ENCODE results near the gene ADAMTS15. TPM values are rescaled to one million over a fixed set of nuclear protein-coding genes. Genes with fewer than 3 reads are reported as not detected.

Gene ADAMTS15, protein sequence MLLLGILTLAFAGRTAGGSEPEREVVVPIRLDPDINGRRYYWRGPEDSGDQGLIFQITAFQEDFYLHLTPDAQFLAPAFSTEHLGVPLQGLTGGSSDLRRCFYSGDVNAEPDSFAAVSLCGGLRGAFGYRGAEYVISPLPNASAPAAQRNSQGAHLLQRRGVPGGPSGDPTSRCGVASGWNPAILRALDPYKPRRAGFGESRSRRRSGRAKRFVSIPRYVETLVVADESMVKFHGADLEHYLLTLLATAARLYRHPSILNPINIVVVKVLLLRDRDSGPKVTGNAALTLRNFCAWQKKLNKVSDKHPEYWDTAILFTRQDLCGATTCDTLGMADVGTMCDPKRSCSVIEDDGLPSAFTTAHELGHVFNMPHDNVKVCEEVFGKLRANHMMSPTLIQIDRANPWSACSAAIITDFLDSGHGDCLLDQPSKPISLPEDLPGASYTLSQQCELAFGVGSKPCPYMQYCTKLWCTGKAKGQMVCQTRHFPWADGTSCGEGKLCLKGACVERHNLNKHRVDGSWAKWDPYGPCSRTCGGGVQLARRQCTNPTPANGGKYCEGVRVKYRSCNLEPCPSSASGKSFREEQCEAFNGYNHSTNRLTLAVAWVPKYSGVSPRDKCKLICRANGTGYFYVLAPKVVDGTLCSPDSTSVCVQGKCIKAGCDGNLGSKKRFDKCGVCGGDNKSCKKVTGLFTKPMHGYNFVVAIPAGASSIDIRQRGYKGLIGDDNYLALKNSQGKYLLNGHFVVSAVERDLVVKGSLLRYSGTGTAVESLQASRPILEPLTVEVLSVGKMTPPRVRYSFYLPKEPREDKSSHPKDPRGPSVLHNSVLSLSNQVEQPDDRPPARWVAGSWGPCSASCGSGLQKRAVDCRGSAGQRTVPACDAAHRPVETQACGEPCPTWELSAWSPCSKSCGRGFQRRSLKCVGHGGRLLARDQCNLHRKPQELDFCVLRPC
- 1.4 and 20.4 TPM in 2 replicates for total RNA-seq

DNA sequence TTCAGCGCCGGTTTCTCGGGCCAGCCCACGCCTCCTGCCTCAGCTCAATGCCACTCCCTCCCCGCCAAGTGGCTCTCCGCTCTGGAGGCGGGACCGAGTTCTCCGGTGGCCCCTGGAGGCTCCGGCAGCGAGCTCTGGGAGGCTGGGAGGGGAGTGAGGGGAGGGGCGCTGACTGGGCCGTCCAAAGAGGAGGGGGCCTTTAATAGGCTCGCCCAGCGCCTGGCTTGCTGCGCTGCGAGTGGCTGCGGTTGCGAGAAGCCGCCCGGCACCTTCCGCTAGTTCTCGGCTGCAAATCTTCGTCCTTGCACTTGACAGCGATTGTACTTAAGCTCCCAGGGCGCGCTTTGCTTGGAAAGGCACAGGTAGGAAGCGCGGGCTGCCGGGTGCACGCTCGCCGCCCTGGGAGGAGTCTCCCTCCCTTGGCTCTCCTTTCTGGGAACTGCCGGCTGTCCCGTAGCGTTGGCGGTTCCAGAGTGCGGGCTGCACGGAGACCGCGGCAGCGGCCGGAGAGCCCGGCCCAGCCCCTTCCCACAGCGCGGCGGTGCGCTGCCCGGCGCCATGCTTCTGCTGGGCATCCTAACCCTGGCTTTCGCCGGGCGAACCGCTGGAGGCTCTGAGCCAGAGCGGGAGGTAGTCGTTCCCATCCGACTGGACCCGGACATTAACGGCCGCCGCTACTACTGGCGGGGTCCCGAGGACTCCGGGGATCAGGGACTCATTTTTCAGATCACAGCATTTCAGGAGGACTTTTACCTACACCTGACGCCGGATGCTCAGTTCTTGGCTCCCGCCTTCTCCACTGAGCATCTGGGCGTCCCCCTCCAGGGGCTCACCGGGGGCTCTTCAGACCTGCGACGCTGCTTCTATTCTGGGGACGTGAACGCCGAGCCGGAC is at the start of gene ADAMTS15:
Gene ADAMTS15, plus strand, starts transcription at position 230 of the 894 bp plus-strand sequence. Its CDS starts 329 bp downstream, at position 559.

DNA sequence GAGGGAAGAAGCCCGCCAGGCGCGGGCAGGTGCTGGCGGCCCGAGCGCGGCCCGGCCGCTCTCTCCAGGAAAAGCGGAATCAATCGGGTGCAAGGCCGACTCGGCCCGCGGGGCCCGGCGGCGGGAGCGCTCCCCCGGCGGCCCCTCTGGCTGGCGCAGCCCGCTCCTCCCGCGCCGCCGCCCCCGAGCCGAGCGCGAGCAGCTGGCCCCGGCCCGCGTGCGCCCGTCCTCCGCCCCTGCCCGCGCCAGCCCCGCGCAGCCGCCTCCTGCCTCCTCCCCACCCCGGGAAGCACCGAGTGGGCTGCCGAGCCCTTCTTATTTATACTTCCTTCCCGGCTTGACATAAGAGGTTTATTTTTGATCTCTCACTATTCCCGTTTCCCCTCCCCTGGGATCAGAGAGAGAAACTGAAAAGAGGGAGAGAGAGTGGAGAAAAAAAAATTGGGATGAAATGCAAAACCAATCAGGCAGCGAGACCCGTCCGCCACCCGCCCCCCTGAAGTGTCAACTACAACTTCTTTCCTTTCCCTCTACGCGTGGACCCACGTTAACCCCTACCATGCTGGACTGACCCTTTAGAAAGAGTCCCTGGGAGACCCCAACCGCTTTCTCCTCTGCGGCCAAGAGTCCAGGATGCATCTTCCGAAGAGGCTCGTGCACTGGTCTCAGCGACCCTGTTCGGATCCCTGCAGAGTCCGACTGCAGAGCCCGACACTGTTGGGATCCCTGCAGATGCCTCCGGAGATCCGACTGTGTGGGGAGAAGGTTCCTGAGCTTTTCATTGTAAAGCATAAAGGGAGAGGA is 19.9 kb upstream of the ADAMTS15 start, which contains the start of gene ADAMTS8:
Gene ADAMTS8, minus strand, starts transcription at position 294 of the 804 bp plus-strand sequence. CDS start 323 bp downstream, outside the sequence.

Other genes starting within 250 kb of the ADAMTS15 start
- 11.8 and 27.4 TPM in 2 replicates for gene ZBTB44, start 133.7 kb upstream of the ADAMTS15 start, total RNA-seq
- gene ADAMTS8, start 20.0 kb upstream of the ADAMTS15 start, total RNA-seq, result under 0.01 and 3.8 TPM in 2 replicates